COLO668 (cell line): ENCODE data around the gene CD8B.

Source experiments
- DNase-seq: peaks from one replicate; lab custom pipeline; 2025; ENCODE audit not compliant: unreplicated experiment; lab: John Stamatoyannopoulos, UW

Gene CD8B

GRCh38 chr2:86775338-86775737 lies 86.3 kb downstream of the CD8B start:
- DNase-seq, result no peak

- no peak for DNase-seq
These were observed 86.8 kb downstream of the CD8B start for GRCh38 chr2:86774862-86775261.

- no peak for DNase-seq
These were observed 89.1 kb downstream of the CD8B start for GRCh38 chr2:86772611-86773010.

- DNase-seq, result no peak
These were observed 90.8 kb downstream of the CD8B start for GRCh38 chr2:86770816-86771301.

GRCh38 chr2:86769838-86770237 lies 91.8 kb downstream of the CD8B start:
- DNase-seq, result no peak

- no peak for DNase-seq
These were observed 93.3 kb downstream of the CD8B start for GRCh38 chr2:86768189-86768949.
